Adrenal gland (tissue), 12 donors: ENCODE data around the gene PRSS50. TPM values are rescaled to one million over a fixed set of nuclear protein-coding genes. Genes with fewer than 3 reads are reported as not detected.

Experiments
- DNase-seq, 7 donors: peaks; one replicate each; pipeline ENCODE4 v3.0.0-alpha.2; 2019 to 2020
- H3K27ac ChIP-seq, 5 donors: fragments of 200-600 bp; sonication (generic) in 4 of 5; 1 replicate in 3 of 5; 2 replicates in 2 of 5; pipeline versions ENCODE4 v1.5.1 to v1.8.0; 2016 to 2020; ENCODE audit warnings: mild to moderate bottlenecking in 1 of 5
- H3K27me3 ChIP-seq: fragments of 200-600 bp; 2 replicates; pipeline ENCODE4 v1.8.0; 2021
- H3K36me3 ChIP-seq, 2 donors: fragments of 200-600 bp; replicated peaks in 1 of 2; 1 replicate in 1 of 2; 2 replicates in 1 of 2; pipeline versions ENCODE4 v1.5.1 to v1.8.0; 2018 to 2022
- H3K4me1 ChIP-seq, 2 donors: fragments of 200-600 bp; replicated peaks in 1 of 2; 1 replicate in 1 of 2; 2 replicates in 1 of 2; pipeline versions ENCODE4 v1.5.1 to v1.8.0; 2018 to 2021
- H3K4me3 ChIP-seq, 4 donors: fragments of 200-600 bp; sonication (generic) in 3 of 4; one replicate each; pipeline ENCODE4 v1.5.1; 2016 to 2018
- H3K9me3 ChIP-seq, 3 donors: fragments of 200-600 bp; sonication (generic) in 1 of 3; replicated peaks in 1 of 3; 1 replicate in 2 of 3; 2 replicates in 1 of 3; pipeline versions ENCODE4 v1.5.1 to v1.8.0; 2016 to 2021
- CTCF ChIP-seq, 6 experiments: fragments of 450-650 bp in 4 of 6; fragments of 200-600 bp in 2 of 6; sonication (generic) in 1 of 6; IDR thresholded peaks; 1 replicate in 5 of 6; 2 replicates in 1 of 6; pipeline versions ENCODE4 v1.5.1 to v1.8.0; 2016 to 2021; ENCODE audit warnings: antibody characterized with exemption in 6 of 6, mild to moderate bottlenecking in 2 of 6, moderate library complexity in 1 of 6
- POLR2A ChIP-seq, 2 donors: fragments of 450-650 bp; IDR thresholded peaks; one replicate each; pipeline ENCODE4 v1.6.1; 2017; ENCODE audit warnings: antibody characterized with exemption in 2 of 2, mild to moderate bottlenecking in 2 of 2, moderate library complexity in 1 of 2
- WGBS, 4 donors: extraction: QIAGEN DNeasy Blood & Tissue Kit in 2 of 4; methylation state at CpG; one replicate each; pipeline versions ENCODE4 v1.1.5 to v1.1.7; 2013 to 2017; 5-methylcytosine and 5-hydroxymethylcytosine counted together
- intact Hi-C, 2 donors: fragments of 100-400 bp; cut with DNase I; formaldehyde crosslinking; loops; one replicate each; pipeline versions ENCODE4 v1.14.1 to v1.15.0; 2022 to 2023
- polyA plus RNA-seq, 3 donors: library from polyadenylated mRNA; stranded (reverse); fragments of 200-250 nt in 2 of 3; fragments of 350-450 nt in 1 of 3; fragmentation: Illumina TruSeq in 1 of 3; extraction: RNeasy Lipid Tissue Mini Kit (QIAGEN cat#74804) in 1 of 3; gene quantifications; one replicate each; pipeline ENCODE4 v1.2.3, GENCODE V29; 2013 to 2014
- total RNA-seq, 9 donors: library from RNA; depleted of rRNA in 4 of 9; stranded (reverse); fragments of >200 nt in 4 of 9; fragments of 120-200 nt in 1 of 9; fragmentation: NEBNext Ultra II Directional in 1 of 9; extraction: Animal tissue kit (Norgen Biotek cat#: 25700) in 1 of 9; gene quantifications; one replicate each; pipeline versions ENCODE4 v1.1.0 to v1.2.4, GENCODE V29; 2013 to 2023
- donor health status: healthy with polysubstance abuse.
- donor health status: Bipolar disorder and iron deficiency.
- donor health status: DM: yes; HTN: yes; CAD: no.
- donor health status: DM: no; HTN: no; CAD: no.
- donor health status: DM: no; HTN: no; CAD: no.
- donor health status: DM: yes; HTN: yes; CAD: no.

Gene PRSS50
- total and polyA plus RNA-seq, 12 donors: 0.07 to 1.9 (median 0.18) TPM; not detected in 4

GRCh38 chr3:46673151-46674030, 44.3 kb downstream of the PRSS50 start:
- no peak for TF ChIP-seq POLR2A (IDR thresholded peaks at IDR 0.05)
- no peak for TF ChIP-seq CTCF (IDR thresholded peaks at IDR 0.05)
- peak in 4 of 7 donors; percentile 0 to 10 (median 8) for DNase-seq

GRCh38 chr3:46672349-46672695, 45.3 kb downstream of the PRSS50 start:
- intact Hi-C loops: no loop called here
- H3K36me3 ChIP-seq: no peaks in the 10 kb centered on the region
- no peak overlapping the region for H3K27ac ChIP-seq
- WGBS, 4 donors: 92 to 100% (median 93%) methylated on average over 5 to 6 of the region's 6 CpGs
- no peaks in the 10 kb centered on the region for H3K9me3 ChIP-seq
- no peak for TF ChIP-seq CTCF (IDR thresholded peaks at IDR 0.05)
- no peak for TF ChIP-seq POLR2A (IDR thresholded peaks at IDR 0.05)
- DNase-seq: peak in 2 of 7 donors; percentile 0 to 35
- H3K4me1 ChIP-seq: no peaks in the 10 kb centered on the region
- H3K27me3 ChIP-seq: no peaks in the 10 kb centered on the region
- no peak overlapping the region for H3K4me3 ChIP-seq

More at GRCh38 chr3:46673151-46674030, 44.3 kb downstream of the PRSS50 start:
- WGBS, 4 donors: 88 to 96% (median 92%) methylated on average over 9 to 10 of the region's 10 CpGs
- Histone ChIP-seq H3K4me3 (no peak overlapping the region), H3K9me3 (no peaks in the 10 kb centered on the region), H3K27me3 (no peaks in the 10 kb centered on the region), H3K36me3 (no peaks in the 10 kb centered on the region), H3K27ac (no peak overlapping the region), H3K4me1 (no peaks in the 10 kb centered on the region)
- intact Hi-C loops: no loop called here

- no peaks in the 10 kb centered on the region for H3K27me3 ChIP-seq
- WGBS, 4 donors: 92 to 96% (median 93%) methylated on average over 20 to 25 of the region's 25 CpGs
- no peaks in the 10 kb centered on the region for H3K4me1 ChIP-seq
- H3K36me3 ChIP-seq: no peaks in the 10 kb centered on the region
- no peak for TF ChIP-seq CTCF (IDR thresholded peaks at IDR 0.05)
- intact Hi-C loops: no loop called here
- H3K4me3 ChIP-seq: no peak overlapping the region
- H3K27ac ChIP-seq: no peak overlapping the region
- DNase-seq: peak; percentile 0 to 42 (median 10)
- no peaks in the 10 kb centered on the region for H3K9me3 ChIP-seq
These were observed 45.9 kb downstream of the PRSS50 start for GRCh38 chr3:46671541-46672348.

- H3K36me3 ChIP-seq: no peaks in the 10 kb centered on the region
- no peaks in the 10 kb centered on the region for H3K4me1 ChIP-seq
- H3K27me3 ChIP-seq: no peaks in the 10 kb centered on the region
- no peak overlapping the region for H3K27ac ChIP-seq
- TF ChIP-seq POLR2A (IDR thresholded peaks at IDR 0.05): no peak
- no peak for TF ChIP-seq CTCF (IDR thresholded peaks at IDR 0.05)
- no peaks in the 10 kb centered on the region for H3K9me3 ChIP-seq
- DNase-seq: peak in 5 of 7 donors; percentile 0 to 13 (median 6)
- intact Hi-C loops: no loop called here
- WGBS, 4 donors: 91 to 98% (median 98%) methylated on average over 4 of the region's 4 CpGs; no CpG with 5 or more reads in 1 of the 4 donors
- no peak overlapping the region for H3K4me3 ChIP-seq
These were observed 46.7 kb downstream of the PRSS50 start for GRCh38 chr3:46670891-46671427.
